Panc1 (cell line): ENCODE results near the gene UBE2L6.

Experiments
- CTCF ChIP-seq: fragments of 450-650 bp; IDR thresholded peaks from 2 replicates; pipeline ENCODE4 v1.5.1; 2017; ENCODE audit warnings: mild to moderate bottlenecking
- POLR2AphosphoS5 ChIP-seq: IDR thresholded peaks from 2 replicates; pipeline ENCODE4 v1.6.1; 2012; ENCODE audit warnings: mild to moderate bottlenecking, low read depth, low read length, moderate library complexity
- REST ChIP-seq, 2 experiments: IDR thresholded peaks; 2 replicates each; pipeline ENCODE4 v1.6.1; 2011 to 2012; ENCODE audit warnings: low read depth in 2 of 2, control low read depth in 1 of 2, low read length in 1 of 2, mild to moderate bottlenecking in 1 of 2, moderate library complexity in 1 of 2; ENCODE audit not compliant: insufficient read depth in 1 of 2
- SIN3A ChIP-seq: IDR thresholded peaks from 2 replicates; pipeline ENCODE4 v1.6.1; 2012; ENCODE audit warnings: low read depth, mild to moderate bottlenecking, low read length, moderate library complexity, borderline replicate concordance; ENCODE audit not compliant: insufficient read depth
- TCF7L2 ChIP-seq: IDR thresholded peaks from 2 replicates; pipeline ENCODE4 v1.6.1; 2011; ENCODE audit warnings: mild to moderate bottlenecking, low read depth, low read length, inconsistent platforms

- TF ChIP-seq CTCF (no peak), POLR2AphosphoS5 (no peak), SIN3A (no peak), REST (IDR thresholded peaks at IDR 0.05; ENCODE audit: insufficient read depth in 1 of 2, low read depth in 2 of 2, low read length in 1 of 2) (no peak), TCF7L2 (no peak)
Measured at GRCh38 chr11:57596266-57596885, 28.9 kb upstream of the UBE2L6 start.
